Gastrocnemius medialis (tissue), 4 donors: ENCODE results near the gene DYTN. TPM values are rescaled to one million over a fixed set of nuclear protein-coding genes. Genes with fewer than 3 reads are reported as not detected.

Experiments
- ATAC-seq, 2 donors: fragments of 150-250 bp; one replicate each; pipeline ENCODE4 v1.9.1; 2016
- DNase-seq, 2 donors: peaks; one replicate each; pipeline ENCODE4 v3.0.0-alpha.2; 2019
- H3K27ac ChIP-seq, 4 donors: fragments of 200-600 bp; sonication (generic); 1 replicate in 1 of 4; 2 replicates in 3 of 4; pipeline ENCODE4 v1.5.1; 2016 to 2018; ENCODE audit warnings: mild to moderate bottlenecking in 2 of 4, moderate library complexity in 1 of 4
- H3K27me3 ChIP-seq, 3 donors: fragments of 200-600 bp; sonication (generic) in 2 of 3; 1 replicate in 1 of 3; 2 replicates in 2 of 3; pipeline versions ENCODE4 v1.5.1 to v1.6.0; 2016 to 2019; ENCODE audit warnings: mild to moderate bottlenecking in 1 of 3, moderate library complexity in 1 of 3
- H3K36me3 ChIP-seq, 2 donors: fragments of 200-600 bp; sonication (generic) in 1 of 2; one replicate each; pipeline ENCODE4 v1.5.1; 2017 to 2018
- H3K4me1 ChIP-seq, 2 donors: fragments of 200-600 bp; sonication (generic) in 1 of 2; one replicate each; pipeline ENCODE4 v1.5.1; 2016 to 2017; ENCODE audit warnings: mild to moderate bottlenecking in 2 of 2
- H3K4me3 ChIP-seq, 4 donors: fragments of 200-600 bp; sonication (generic) in 3 of 4; 1 replicate in 1 of 4; 2 replicates in 3 of 4; pipeline ENCODE4 v1.5.1; 2016 to 2019; ENCODE audit warnings: mild to moderate bottlenecking in 2 of 4
- H3K9me3 ChIP-seq, 3 donors: fragments of 200-600 bp; sonication (generic) in 2 of 3; 1 replicate in 1 of 3; 2 replicates in 2 of 3; pipeline ENCODE4 v1.5.1; 2016 to 2019
- CTCF ChIP-seq, 5 experiments: fragments of 450-650 bp in 3 of 5; fragments of 200-600 bp in 2 of 5; sonication (generic) in 2 of 5; IDR thresholded peaks in 4 of 5; conservative IDR thresholded peaks in 1 of 5; 1 replicate in 4 of 5; 2 replicates in 1 of 5; pipeline ENCODE4 v1.5.1; 2016 to 2019; ENCODE audit warnings: antibody characterized with exemption in 5 of 5, mild to moderate bottlenecking in 3 of 5, moderate library complexity in 3 of 5
- POLR2A ChIP-seq, 2 donors: fragments of 450-650 bp; IDR thresholded peaks; one replicate each; pipeline ENCODE4 v1.6.1; 2017; ENCODE audit warnings: antibody characterized with exemption in 2 of 2, mild to moderate bottlenecking in 2 of 2, moderate library complexity in 2 of 2
- in situ Hi-C, 4 donors: fragments of 200-750 bp; cut with MboI; loops; one replicate each; pipeline versions ENCODE4 v1.15.0 to v1.8.0; 2017; ENCODE audit warnings: low sequenced_read_pairs in 4 of 4
- intact Hi-C: fragments of 100-400 bp; cut with DNase I; formaldehyde crosslinking; loops from one replicate; pipeline ENCODE4 v1.15.1; 2023; ENCODE audit warnings: low total_unique reads
- total RNA-seq, 4 donors: library from RNA; depleted of rRNA; stranded (reverse); fragments of >200 nt; gene quantifications; one replicate each; pipeline versions ENCODE4 v1.1.0 to v1.2.3, GENCODE V29; 2016

Gene DYTN
- total RNA-seq, 4 donors from 2014 or later = not detected

GRCh38 chr2:206707164-206707701 is 11.0 kb downstream of the DYTN start:
- H3K4me1 ChIP-seq = no peaks in the 10 kb centered on the region
- no peak for DNase-seq
- H3K27me3 ChIP-seq = no peaks in the 10 kb centered on the region
- in situ Hi-C loops = no loop called here
- TF ChIP-seq POLR2A (IDR thresholded peaks at IDR 0.05) (no peak), CTCF (IDR thresholded peaks at IDR 0.05 in 4 of 5, conservative IDR thresholded peaks at IDR 0.05 in 1 of 5) (no peak)
- no peaks in the 10 kb centered on the region for H3K9me3 ChIP-seq
- no peak overlapping the region for H3K4me3 ChIP-seq
- no peak overlapping the region for H3K27ac ChIP-seq
- H3K36me3 ChIP-seq = no peaks in the 10 kb centered on the region
- intact Hi-C loops = no loop called here
- ATAC-seq = no peak

- no peaks in the 10 kb centered on the region for H3K36me3 ChIP-seq
- no peak for ATAC-seq
- in situ Hi-C loops (no loop called here), intact Hi-C loops (no loop called here)
- H3K4me1 ChIP-seq = no peaks in the 10 kb centered on the region
- TF ChIP-seq CTCF (IDR thresholded peaks at IDR 0.05 in 4 of 5, conservative IDR thresholded peaks at IDR 0.05 in 1 of 5) (no peak), POLR2A (IDR thresholded peaks at IDR 0.05) (no peak)
- H3K27me3 ChIP-seq = peaks cover 0 to 3% (median 0%) of the 10 kb centered on the region in 3 donors
- no peak overlapping the region for H3K27ac ChIP-seq
- no peaks in the 10 kb centered on the region for H3K9me3 ChIP-seq
- DNase-seq = no peak
- no peak overlapping the region for H3K4me3 ChIP-seq
Measured at GRCh38 chr2:206701952-206702605, 16.1 kb downstream of the DYTN start.

DNA sequence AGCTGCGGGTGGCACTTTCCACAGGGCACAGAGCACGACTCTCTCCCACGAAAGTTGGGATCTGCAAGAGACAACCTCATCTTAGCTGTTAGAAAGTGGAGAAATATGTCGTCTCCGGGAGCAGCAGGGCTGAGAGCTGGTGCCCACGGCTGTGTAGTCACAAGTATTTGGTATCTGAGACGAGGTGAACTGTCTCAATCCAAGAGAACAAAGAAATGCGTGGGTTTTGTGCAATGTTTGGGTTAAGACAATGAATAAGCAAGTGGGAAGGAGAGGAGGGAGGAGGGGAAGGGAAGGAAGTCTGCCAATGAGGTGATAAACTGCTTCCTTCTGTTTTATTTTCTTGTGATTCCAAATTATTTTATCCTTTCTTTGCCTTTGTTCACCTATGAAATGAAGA is 18.0 kb downstream of the DYTN start:
- Histone ChIP-seq H3K27ac (no peak overlapping the region), H3K4me3 (no peak overlapping the region), H3K36me3 (no peaks in the 10 kb centered on the region), H3K9me3 (no peaks in the 10 kb centered on the region), H3K27me3 (peaks cover 0 to 3% (median 0%) of the 10 kb centered on the region in 3 donors), H3K4me1 (no peaks in the 10 kb centered on the region)
- intact Hi-C loops = no loop called here
- in situ Hi-C loops = no loop called here
- no peak for ATAC-seq
- no peak for DNase-seq
- no peak for TF ChIP-seq CTCF (IDR thresholded peaks at IDR 0.05 in 4 of 5, conservative IDR thresholded peaks at IDR 0.05 in 1 of 5)
- TF ChIP-seq POLR2A (IDR thresholded peaks at IDR 0.05) = no peak

DNA sequence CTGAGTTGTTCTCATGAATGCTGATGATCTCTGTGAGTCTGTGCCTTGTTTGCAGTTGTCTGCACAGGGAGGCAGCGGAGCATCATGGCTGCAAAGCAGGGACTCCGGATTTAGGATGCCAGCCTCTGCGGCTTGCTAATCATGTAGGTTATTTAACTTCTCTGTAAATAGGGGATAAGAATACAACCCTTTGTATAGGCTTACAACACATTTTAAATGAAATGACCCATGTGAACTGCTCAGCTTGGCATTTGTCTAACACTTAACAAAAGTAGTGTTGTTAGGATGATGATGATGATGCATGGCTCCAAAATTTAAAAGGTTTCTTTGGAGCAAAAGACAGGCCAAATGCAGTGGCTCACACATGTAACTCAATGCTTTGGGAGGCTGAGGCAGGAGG is 19.4 kb downstream of the DYTN start:
- Histone ChIP-seq H3K27me3 (peaks cover 0 to 3% (median 0%) of the 10 kb centered on the region in 3 donors), H3K9me3 (no peaks in the 10 kb centered on the region), H3K27ac (no peak overlapping the region), H3K36me3 (no peaks in the 10 kb centered on the region), H3K4me3 (no peak overlapping the region), H3K4me1 (no peaks in the 10 kb centered on the region)
- ATAC-seq (no peak), DNase-seq (no peak)
- TF ChIP-seq CTCF (IDR thresholded peaks at IDR 0.05 in 4 of 5, conservative IDR thresholded peaks at IDR 0.05 in 1 of 5) (no peak), POLR2A (IDR thresholded peaks at IDR 0.05) (no peak)
- intact Hi-C loops (no loop called here), in situ Hi-C loops (no loop called here)
